GM12878 (cell line): ENCODE measurements around the gene MATN1. TPM values are rescaled to one million over a fixed set of nuclear protein-coding genes. Genes with fewer than 3 reads are reported as not detected.

Experiments used
- ATAC-seq: fragments of 200-7000 bp; cut with Tn5 transposase; 3 replicates; pipeline ENCODE4 v1.9.1; 2020; ENCODE audit warnings: mild to moderate bottlenecking, moderate library complexity
- BruUV-seq: library from RNA; stranded (reverse); fragments of 400-500 nt; replicated peaks from 2 replicates; lab custom pipeline; 2021; lab: Mats Ljungman, UMichigan
- CTCF ChIA-PET: fragments of 300-600 bp; sonication (Branson Sonifier 250); formaldehyde crosslinking; extraction: SDS; loops from one replicate; lab custom pipeline; 2021; ENCODE audit warnings: inconsistent platforms; lab: Yijun Ruan, JAX
- POLR2A ChIA-PET: fragments of 350-600 bp; formaldehyde crosslinking; extraction: SDS; loops from one replicate; lab custom pipeline; 2021; ENCODE audit warnings: inconsistent platforms; lab: Charles Lee
- RAD21 ChIA-PET: fragments of 300-600 bp; sonication (Branson Sonifier 250); formaldehyde crosslinking; loops from one replicate; lab custom pipeline; 2023; ENCODE audit warnings: antibody characterized with exemption; ENCODE audit not compliant: unreplicated experiment; lab: Charles Lee
- SMC1A ChIA-PET: fragments of 300-600 bp; sonication (Branson Sonifier 250); formaldehyde crosslinking; loops from one replicate; lab custom pipeline; 2023; ENCODE audit not compliant: unreplicated experiment, uncharacterized antibody; lab: Charles Lee
- DNase-seq: peaks from one replicate; pipeline ENCODE4 v3.0.0-alpha.2; 2011; ENCODE audit warnings: low read depth, low spot score
- FAIRE-seq: peaks from 3 replicates; lab custom pipeline; 2011; peaks lifted over from hg19 to GRCh38; lab: Jason Lieb, UNC
- H2AFZ ChIP-seq: 2 replicates; pipeline ENCODE4 v1.6.0; 2011; ENCODE audit warnings: low read depth, low read length, control low read depth; ENCODE audit not compliant: control insufficient read depth
- H3K27ac ChIP-seq: 2 replicates; pipeline ENCODE4 v1.5.1; 2011; ENCODE audit warnings: control low read depth; ENCODE audit not compliant: control insufficient read depth, insufficient read depth
- H3K27me3 ChIP-seq, 2 experiments: replicated peaks in 1 of 2; 2 replicates each; pipeline versions ENCODE4 v1.6.0 to v1.6.1; 2011; ENCODE audit warnings: low read length in 1 of 2; ENCODE audit not compliant: control insufficient read depth in 2 of 2, insufficient read depth in 2 of 2
- H3K36me3 ChIP-seq, 2 experiments: 2 replicates each; pipeline ENCODE4 v1.5.1; 2011; ENCODE audit warnings: low read length in 1 of 2; ENCODE audit not compliant: control insufficient read depth in 2 of 2, insufficient read depth in 2 of 2
- H3K4me1 ChIP-seq: 2 replicates; pipeline ENCODE4 v1.6.1; 2011; ENCODE audit warnings: mild to moderate bottlenecking, low read length, moderate library complexity, mixed read lengths; ENCODE audit not compliant: control insufficient read depth, insufficient read depth
- H3K4me2 ChIP-seq: 2 replicates; pipeline ENCODE4 v1.6.0; 2011; ENCODE audit warnings: control low read depth; ENCODE audit not compliant: control insufficient read depth, insufficient read depth
- H3K4me3 ChIP-seq: fragments of 200-600 bp; sonication (generic); 2 replicates; pipeline ENCODE4 v1.5.1; 2016
- H3K79me2 ChIP-seq: 2 replicates; pipeline ENCODE4 v1.6.0; 2011; ENCODE audit warnings: low read length; ENCODE audit not compliant: control insufficient read depth, insufficient read depth
- H3K9ac ChIP-seq: 2 replicates; pipeline ENCODE4 v1.8.0; 2011; ENCODE audit warnings: low read length, control low read depth, mixed read lengths; ENCODE audit not compliant: control insufficient read depth, insufficient read depth
- H3K9me3 ChIP-seq: replicated peaks from 3 replicates; pipeline ENCODE4 v1.5.1; 2011; ENCODE audit warnings: mild to moderate bottlenecking, low read length; ENCODE audit not compliant: control insufficient read depth, insufficient read depth
- H4K20me1 ChIP-seq: 2 replicates; pipeline ENCODE4 v1.6.0; 2011; ENCODE audit not compliant: control insufficient read depth, insufficient read depth
- ATF2 ChIP-seq: IDR thresholded peaks from 2 replicates; pipeline ENCODE4 v1.6.1; 2012; ENCODE audit warnings: low read length, inconsistent platforms
- CTCF ChIP-seq, 3 experiments: IDR thresholded peaks in 2 of 3; conservative IDR thresholded peaks in 1 of 3; 2 replicates each; pipeline ENCODE4 v1.5.1; 2011; ENCODE audit warnings: low read depth in 3 of 3, low read length in 3 of 3, mild to moderate bottlenecking in 3 of 3, control low read depth in 2 of 3, moderate library complexity in 2 of 3, inconsistent platforms in 1 of 3, mixed read lengths in 1 of 3; ENCODE audit not compliant: control insufficient read depth in 2 of 3, insufficient read depth in 1 of 3; ENCODE audit errors: extremely low read depth in 1 of 3
- E2F4 ChIP-seq: IDR thresholded peaks from 2 replicates; pipeline ENCODE4 v1.6.1; 2012; ENCODE audit warnings: low read depth, low read length, improper control_type of control experiment
- EGR1 ChIP-seq, 2 experiments: IDR thresholded peaks; 1 replicate in 1 of 2; 2 replicates in 1 of 2; pipeline ENCODE4 v1.6.1; 2011 to 2012; ENCODE audit warnings: low read depth in 2 of 2, low read length in 2 of 2, borderline replicate concordance in 1 of 2, mild to moderate bottlenecking in 1 of 2, moderate library complexity in 1 of 2
- MXI1 ChIP-seq: fragments of 150-350 bp; IDR thresholded peaks from 2 replicates; pipeline ENCODE4 v1.6.1; 2011; ENCODE audit warnings: low read depth, mild to moderate bottlenecking, inconsistent platforms, low read length, improper control_type of control experiment
- NFYA ChIP-seq: IDR thresholded peaks from 2 replicates; pipeline ENCODE4 v1.6.1; 2011; ENCODE audit warnings: low read depth, mild to moderate bottlenecking, low read length, improper control_type of control experiment, borderline replicate concordance
- PAX5 ChIP-seq: IDR thresholded peaks from 2 replicates; pipeline ENCODE4 v1.6.1; 2011; ENCODE audit warnings: low read depth, low read length, borderline replicate concordance
- POLR2AphosphoS2 ChIP-seq: IDR thresholded peaks from 2 replicates; pipeline ENCODE4 v1.6.1; 2011; ENCODE audit warnings: low read depth, mild to moderate bottlenecking, low read length, improper control_type of control experiment, moderate library complexity
- POLR2AphosphoS5 ChIP-seq: IDR thresholded peaks from 2 replicates; pipeline ENCODE4 v1.6.1; 2011; ENCODE audit warnings: mild to moderate bottlenecking, low read length, inconsistent platforms
- SIN3A ChIP-seq: IDR thresholded peaks from 2 replicates; pipeline ENCODE4 v1.6.1; 2012; ENCODE audit warnings: low read depth, low read length, improper control_type of control experiment
- WGBS: methylation state at CpG from one replicate; pipeline ENCODE4 v1.1.6; 2016; ENCODE audit warnings: low lambda C conversion rate; ENCODE audit not compliant: insufficient replicate concordance, insufficient coverage; ENCODE audit errors: missing lambda C conversion rate; 5-methylcytosine and 5-hydroxymethylcytosine counted together
- in situ Hi-C: fragments of 300-500 bp; cut with MboI; formaldehyde crosslinking; loops from 9 replicates; pipeline ENCODE4 v1.14.3; 2018; ENCODE audit warnings: mixed read lengths
- intact Hi-C: fragments of 100-400 bp; cut with micrococcal nuclease; formaldehyde crosslinking; loops from one replicate; pipeline ENCODE4 v1.14.2; 2022; ENCODE audit not compliant: unreplicated experiment
- polyA plus RNA-seq, 11 experiments: library from polyadenylated mRNA; depleted of rRNA in 4 of 11; unstranded in 6 of 11; stranded (reverse) in 5 of 11; fragments of >200 nt; fragmentation: Nextera tagmentation in 4 of 11; fragmentation: Illumina TruSeq in 1 of 11; extraction: Ambion mirVana in 4 of 11; extraction: Trizol in 1 of 11; gene quantifications; 1 replicate in 1 of 11; 2 replicates in 10 of 11; pipeline versions ENCODE4 v1.2.1 to v1.2.3, GENCODE V29; 2011 to 2016; ENCODE audit warnings: inconsistent platforms in 2 of 11, missing spikeins in 2 of 11, low read depth in 1 of 11
- total RNA-seq, 4 experiments: library from RNA; depleted of rRNA in 3 of 4; stranded (reverse); fragments of >200 nt in 3 of 4; fragmentation: Illumina TruSeq in 1 of 4; extraction: Trizol in 1 of 4; gene quantifications; 2 replicates each; pipeline versions ENCODE4 v1.2.1 to v1.2.3, GENCODE V29; 2013 to 2021
- TF ChIP-seq, protein P1 (sequence below): IDR thresholded peaks from 2 replicates; pipeline ENCODE4 v1.6.1; 2011; ENCODE audit warnings: mild to moderate bottlenecking, low read depth, low read length, moderate library complexity; ENCODE audit not compliant: insufficient replicate concordance
- TF ChIP-seq, protein P2 (sequence below): fragments of 150-350 bp; IDR thresholded peaks from 2 replicates; pipeline ENCODE4 v1.6.1; 2014; ENCODE audit warnings: mild to moderate bottlenecking, low read depth, low read length

MATN1 gene
- total and polyA plus RNA-seq, 10 of the 15 experiments (the other 5 are each of a cell fraction or from before 2014, with no cell fraction given): 0.04 to 0.50 (median 0.10) TPM; not detected in 1

DNA sequence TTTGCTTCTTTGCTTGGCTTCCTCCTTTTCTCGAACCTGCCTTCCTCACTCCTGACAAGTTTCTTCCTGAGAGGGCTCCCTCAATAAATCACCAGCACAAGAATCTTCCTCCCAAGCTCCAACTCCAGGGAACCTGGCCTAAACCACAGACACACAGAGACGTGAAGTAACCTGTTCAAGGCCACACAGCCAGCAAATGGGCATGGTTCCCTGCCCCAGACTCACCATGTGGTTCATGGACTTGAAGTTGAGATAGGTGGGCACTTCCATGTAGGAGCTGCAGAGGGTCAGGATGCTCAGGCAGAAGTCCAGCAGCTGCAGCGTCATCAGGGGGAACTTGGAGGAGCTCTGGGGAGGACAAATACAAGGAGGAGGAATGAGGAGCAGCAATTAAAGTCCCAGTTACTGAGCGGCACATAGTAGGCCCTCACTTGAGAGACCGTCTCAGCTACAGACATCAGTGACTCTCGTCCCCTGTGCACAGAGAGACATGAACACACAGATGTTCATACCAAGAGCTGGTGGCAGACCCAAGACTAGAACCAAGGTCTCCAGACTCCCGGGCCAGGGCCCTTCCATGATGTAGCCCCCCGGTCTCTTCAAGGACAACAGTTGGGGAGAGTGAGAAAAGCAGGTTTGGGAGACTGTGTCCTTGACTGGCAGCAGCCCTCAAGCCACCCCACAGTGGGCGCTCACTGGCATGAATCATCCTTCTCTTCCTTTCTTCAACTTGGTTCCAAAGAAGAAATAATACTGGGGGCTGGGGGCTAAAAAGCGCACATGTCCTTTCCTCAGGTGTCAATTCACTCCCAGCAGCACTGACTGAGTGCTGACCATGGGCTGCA is 15.6 kb upstream of the MATN1 start:
- no TSS peak for BruUV-seq
- in situ Hi-C loops (no loop called here), intact Hi-C loops (no loop called here)
- CTCF ChIA-PET: interaction anchor here (0.8 to 2.1 kb wide), 3 partner anchors 14 to 40 kb away, joined by 3 to 5 read pairs (median 4); no protein-coding TSS in a partner anchor
- peaks cover 71 to 75% of the 10 kb centered on the region in 2 experiments for H3K36me3 ChIP-seq
- peaks cover 8% of the 10 kb centered on the region for H4K20me1 ChIP-seq
- peaks cover 45% of the 10 kb centered on the region for H3K4me1 ChIP-seq
- no peak overlapping the region for H2AFZ ChIP-seq
- H3K27me3 ChIP-seq: no peaks in the 10 kb centered on the region
- FAIRE-seq (no peak), ATAC-seq (no peak), DNase-seq (no peak)
- H3K79me2 ChIP-seq: peaks cover 47% of the 10 kb centered on the region
- no peaks in the 10 kb centered on the region for H3K9me3 ChIP-seq
- no peak overlapping the region for H3K4me3 ChIP-seq
- RAD21 ChIA-PET: interaction anchor here (0.9 to 1.2 kb wide), 2 partner anchors 21 to 40 kb away, joined by 3 to 4 read pairs; no protein-coding TSS in a partner anchor
- no peak overlapping the region for H3K9ac ChIP-seq
- WGBS: 89% methylated on average over 10 of the region's 10 CpGs
- SMC1A ChIA-PET: interaction anchor here (21.5 kb wide), 1 partner anchor 13 kb away, joined by 556 read pairs; the partner anchor contains the start of gene LAPTM5
- H3K4me2 ChIP-seq: peak overlapping the region; percentile 10; the same call in 1 of the 2 replicates
- no peak overlapping the region for H3K27ac ChIP-seq
- POLR2A ChIA-PET: interaction anchor here (22.5 kb wide), 1 partner anchor 22 kb away, joined by 741 read pairs; the partner anchor contains the start of gene LAPTM5
- TF ChIP-seq SIN3A (no peak), CTCF (IDR thresholded peaks at IDR 0.05 in 2 of 3, conservative IDR thresholded peaks at IDR 0.05 in 1 of 3; ENCODE audit: control insufficient read depth in 2 of 3, extremely low read depth in 1 of 3, insufficient read depth in 1 of 3, low read depth in 3 of 3, low read length in 3 of 3) (no peak), POLR2AphosphoS5 (no peak), NFYA (no peak), MXI1 (no peak), ATF2 (no peak), PAX5 (no peak), E2F4 (no peak), EGR1 (IDR thresholded peaks at IDR 0.05; ENCODE audit: borderline replicate concordance in 1 of 2, low read depth in 2 of 2, low read length in 2 of 2) (no peak), POLR2AphosphoS2 (no peak)
- TF ChIP-seq, protein P1, sequence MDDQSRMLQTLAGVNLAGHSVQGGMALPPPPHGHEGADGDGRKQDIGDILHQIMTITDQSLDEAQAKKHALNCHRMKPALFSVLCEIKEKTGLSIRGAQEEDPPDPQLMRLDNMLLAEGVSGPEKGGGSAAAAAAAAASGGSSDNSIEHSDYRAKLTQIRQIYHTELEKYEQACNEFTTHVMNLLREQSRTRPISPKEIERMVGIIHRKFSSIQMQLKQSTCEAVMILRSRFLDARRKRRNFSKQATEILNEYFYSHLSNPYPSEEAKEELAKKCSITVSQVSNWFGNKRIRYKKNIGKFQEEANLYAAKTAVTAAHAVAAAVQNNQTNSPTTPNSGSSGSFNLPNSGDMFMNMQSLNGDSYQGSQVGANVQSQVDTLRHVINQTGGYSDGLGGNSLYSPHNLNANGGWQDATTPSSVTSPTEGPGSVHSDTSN: no peak
- TF ChIP-seq, protein P2, sequence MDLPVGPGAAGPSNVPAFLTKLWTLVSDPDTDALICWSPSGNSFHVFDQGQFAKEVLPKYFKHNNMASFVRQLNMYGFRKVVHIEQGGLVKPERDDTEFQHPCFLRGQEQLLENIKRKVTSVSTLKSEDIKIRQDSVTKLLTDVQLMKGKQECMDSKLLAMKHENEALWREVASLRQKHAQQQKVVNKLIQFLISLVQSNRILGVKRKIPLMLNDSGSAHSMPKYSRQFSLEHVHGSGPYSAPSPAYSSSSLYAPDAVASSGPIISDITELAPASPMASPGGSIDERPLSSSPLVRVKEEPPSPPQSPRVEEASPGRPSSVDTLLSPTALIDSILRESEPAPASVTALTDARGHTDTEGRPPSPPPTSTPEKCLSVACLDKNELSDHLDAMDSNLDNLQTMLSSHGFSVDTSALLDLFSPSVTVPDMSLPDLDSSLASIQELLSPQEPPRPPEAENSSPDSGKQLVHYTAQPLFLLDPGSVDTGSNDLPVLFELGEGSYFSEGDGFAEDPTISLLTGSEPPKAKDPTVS: no peak
